ENCODE measurements around the gene KRT2.

DNA sequence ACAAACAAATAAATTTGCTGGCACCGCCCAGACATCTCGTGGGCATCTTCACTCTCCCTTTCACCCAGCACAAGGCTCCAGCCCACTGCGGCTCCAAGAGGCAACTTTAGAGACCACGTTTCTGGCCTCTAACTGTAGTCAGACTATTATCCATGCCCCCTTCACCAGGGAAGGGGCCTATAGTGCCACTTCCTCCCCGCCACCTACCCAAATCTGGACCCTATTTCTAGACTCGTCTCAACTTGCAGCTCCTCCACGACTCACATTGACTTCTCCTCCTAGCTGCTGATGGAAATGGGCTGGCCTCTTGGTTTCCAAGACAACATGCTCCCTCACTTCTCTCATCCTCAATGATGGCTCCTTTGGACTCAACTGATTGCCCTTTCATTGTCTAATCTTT, 15.9 kb upstream of the KRT2 start:
- no peak for TF ChIP-seq EZH2 (IDR thresholded peaks at IDR 0.05; ENCODE audit: borderline replicate concordance)
- TF ChIP-seq, protein P1, sequence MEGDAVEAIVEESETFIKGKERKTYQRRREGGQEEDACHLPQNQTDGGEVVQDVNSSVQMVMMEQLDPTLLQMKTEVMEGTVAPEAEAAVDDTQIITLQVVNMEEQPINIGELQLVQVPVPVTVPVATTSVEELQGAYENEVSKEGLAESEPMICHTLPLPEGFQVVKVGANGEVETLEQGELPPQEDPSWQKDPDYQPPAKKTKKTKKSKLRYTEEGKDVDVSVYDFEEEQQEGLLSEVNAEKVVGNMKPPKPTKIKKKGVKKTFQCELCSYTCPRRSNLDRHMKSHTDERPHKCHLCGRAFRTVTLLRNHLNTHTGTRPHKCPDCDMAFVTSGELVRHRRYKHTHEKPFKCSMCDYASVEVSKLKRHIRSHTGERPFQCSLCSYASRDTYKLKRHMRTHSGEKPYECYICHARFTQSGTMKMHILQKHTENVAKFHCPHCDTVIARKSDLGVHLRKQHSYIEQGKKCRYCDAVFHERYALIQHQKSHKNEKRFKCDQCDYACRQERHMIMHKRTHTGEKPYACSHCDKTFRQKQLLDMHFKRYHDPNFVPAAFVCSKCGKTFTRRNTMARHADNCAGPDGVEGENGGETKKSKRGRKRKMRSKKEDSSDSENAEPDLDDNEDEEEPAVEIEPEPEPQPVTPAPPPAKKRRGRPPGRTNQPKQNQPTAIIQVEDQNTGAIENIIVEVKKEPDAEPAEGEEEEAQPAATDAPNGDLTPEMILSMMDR (IDR thresholded peaks at IDR 0.05; ENCODE audit: poor library complexity) = no peak

Data from hepatocyte (in vitro differentiated cells).